ENCODE results near the gene VPS13D.
A peak's percentile ranks its signal among the peaks of the same experiment; 100 is the strongest.

The VPS13D gene

DNA sequence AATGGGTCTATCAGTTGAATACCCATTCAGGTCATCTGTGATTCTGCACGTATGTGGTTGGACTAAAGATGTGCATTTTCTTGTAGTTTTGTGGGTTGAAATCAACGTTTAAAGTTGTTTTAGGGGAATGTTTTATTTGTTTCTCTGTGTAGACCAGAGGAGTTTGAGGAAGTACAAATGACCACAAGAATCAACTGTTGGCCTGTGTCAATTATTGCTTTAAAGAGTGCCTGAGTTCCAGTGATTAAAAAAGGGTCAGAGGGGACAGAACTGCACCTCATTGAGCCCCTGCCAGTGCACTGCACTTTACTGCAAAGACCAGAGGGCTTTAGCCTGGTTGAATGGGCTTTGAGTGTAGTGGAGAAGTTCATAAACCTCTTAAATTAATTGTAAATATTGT, 190.3 kb downstream of the VPS13D start:
- Mint-ChIP-seq H3K9me3 (no peaks in the 10 kb centered on the region), H3K4me3 (no peak overlapping the region), H3K4me1 (ENCODE audit: low read depth) (peaks cover 53% of the 10 kb centered on the region), H3K36me3 (ENCODE audit: low read depth) (peaks cover 78% of the 10 kb centered on the region), H3K27ac (no peak overlapping the region), H3K27me3 (no peaks in the 10 kb centered on the region)
- no peak for DNase-seq

- Mint-ChIP-seq H3K27me3 (no peaks in the 10 kb centered on the region), H3K36me3 (ENCODE audit: low read depth) (peaks cover 65% of the 10 kb centered on the region), H3K4me1 (ENCODE audit: low read depth) (peaks cover 40% of the 10 kb centered on the region), H3K4me3 (no peak overlapping the region), H3K9me3 (no peaks in the 10 kb centered on the region), H3K27ac (peak overlapping the region; percentile 37)
- DNase-seq: no peak
Observed at GRCh38 chr1:12422488-12422887, 192.7 kb downstream of the VPS13D start.

- H3K27ac Mint-ChIP-seq: no peak overlapping the region
- no peaks in the 10 kb centered on the region for H3K27me3 Mint-ChIP-seq
- H3K4me1 Mint-ChIP-seq (ENCODE audit: low read depth): peaks cover 38% of the 10 kb centered on the region
- H3K9me3 Mint-ChIP-seq: no peaks in the 10 kb centered on the region
- H3K4me3 Mint-ChIP-seq: no peak overlapping the region
- H3K36me3 Mint-ChIP-seq (ENCODE audit: low read depth): peaks cover 59% of the 10 kb centered on the region
- no peak for DNase-seq
Observed at GRCh38 chr1:12424087-12424529, 194.3 kb downstream of the VPS13D start.

DNA sequence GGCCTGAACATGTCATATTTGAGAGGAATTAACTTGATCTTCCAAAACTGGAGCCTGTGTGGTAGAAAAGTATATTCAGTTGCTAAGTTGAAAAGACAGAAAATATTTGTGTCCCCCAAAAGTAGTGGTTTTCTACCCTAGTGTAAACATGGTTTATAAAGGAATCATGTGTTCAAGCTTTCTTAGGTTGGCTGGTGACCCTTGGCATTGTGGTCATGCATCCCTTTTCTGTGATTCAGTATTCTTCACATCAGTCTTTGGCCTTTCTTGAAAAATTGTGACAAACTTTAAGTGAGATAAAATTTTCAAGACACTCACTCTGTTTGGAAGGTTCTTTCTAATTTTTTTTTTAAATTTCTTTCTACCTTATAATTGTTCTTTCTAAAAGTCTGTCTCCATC, 195.0 kb downstream of the VPS13D start:
- Mint-ChIP-seq H3K36me3 (ENCODE audit: low read depth) (peaks cover 57% of the 10 kb centered on the region), H3K4me3 (no peak overlapping the region), H3K9me3 (no peaks in the 10 kb centered on the region), H3K4me1 (ENCODE audit: low read depth) (peaks cover 41% of the 10 kb centered on the region), H3K27ac (no peak overlapping the region), H3K27me3 (no peaks in the 10 kb centered on the region)
- no peak for DNase-seq

- peaks cover 51% of the 10 kb centered on the region for H3K4me1 Mint-ChIP-seq (ENCODE audit: low read depth)
- no peaks in the 10 kb centered on the region for H3K27me3 Mint-ChIP-seq
- H3K9me3 Mint-ChIP-seq: no peaks in the 10 kb centered on the region
- no peak overlapping the region for H3K4me3 Mint-ChIP-seq
- H3K27ac Mint-ChIP-seq: no peak overlapping the region
- DNase-seq: no peak
- peaks cover 57% of the 10 kb centered on the region for H3K36me3 Mint-ChIP-seq (ENCODE audit: low read depth)
Observed at GRCh38 chr1:12426030-12426429, 196.2 kb downstream of the VPS13D start.

DNA sequence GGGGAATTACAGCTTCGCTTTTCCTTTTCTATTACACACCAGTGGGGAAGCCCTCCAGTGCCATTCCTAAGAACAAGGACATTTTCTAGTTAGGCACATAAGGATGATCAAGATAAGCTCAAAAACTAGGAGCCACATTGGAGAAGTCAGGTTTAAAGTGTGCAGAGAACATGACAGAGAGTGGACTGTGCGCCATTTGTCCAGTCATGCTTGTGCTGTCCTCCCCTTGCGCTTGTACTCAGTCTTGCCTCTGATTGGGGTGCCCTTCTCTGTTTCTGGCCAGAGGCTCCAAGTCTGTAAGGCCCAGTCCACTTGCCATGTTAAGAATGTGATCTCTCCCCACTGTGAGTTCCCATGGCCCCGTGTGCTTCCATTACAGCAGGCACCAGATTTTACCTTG, 198.5 kb downstream of the VPS13D start:
- Mint-ChIP-seq H3K36me3 (ENCODE audit: low read depth) (peaks cover 54% of the 10 kb centered on the region), H3K4me1 (ENCODE audit: low read depth) (peaks cover 49% of the 10 kb centered on the region), H3K27ac (no peak overlapping the region), H3K9me3 (no peaks in the 10 kb centered on the region), H3K4me3 (no peak overlapping the region), H3K27me3 (no peaks in the 10 kb centered on the region)
- DNase-seq: no peak

DNA sequence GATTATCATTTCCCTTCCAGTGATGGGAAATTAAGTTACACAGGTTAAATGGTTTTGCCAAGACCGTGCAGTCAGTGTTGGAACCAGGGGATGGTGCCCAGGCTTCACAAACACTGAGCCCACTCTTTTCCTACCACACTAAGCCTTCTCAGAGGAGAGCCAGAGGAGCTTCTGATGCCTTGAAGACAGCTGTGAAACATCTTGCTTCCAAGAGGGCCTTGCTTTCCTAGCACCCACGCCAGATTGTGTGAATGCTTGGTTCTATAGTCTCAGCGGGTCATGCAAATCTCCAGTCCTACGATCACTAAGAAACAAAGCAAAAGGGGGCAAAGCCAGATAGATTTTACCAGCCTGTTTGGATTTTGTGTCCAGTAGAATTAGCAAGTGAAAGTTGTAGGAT, 200.7 kb downstream of the VPS13D start:
- Mint-ChIP-seq H3K27me3 (no peaks in the 10 kb centered on the region), H3K9me3 (no peaks in the 10 kb centered on the region), H3K4me1 (ENCODE audit: low read depth) (peaks cover 55% of the 10 kb centered on the region), H3K4me3 (no peak overlapping the region), H3K36me3 (ENCODE audit: low read depth) (peaks cover 43% of the 10 kb centered on the region), H3K27ac (no peak overlapping the region)
- DNase-seq: no peak

DNA sequence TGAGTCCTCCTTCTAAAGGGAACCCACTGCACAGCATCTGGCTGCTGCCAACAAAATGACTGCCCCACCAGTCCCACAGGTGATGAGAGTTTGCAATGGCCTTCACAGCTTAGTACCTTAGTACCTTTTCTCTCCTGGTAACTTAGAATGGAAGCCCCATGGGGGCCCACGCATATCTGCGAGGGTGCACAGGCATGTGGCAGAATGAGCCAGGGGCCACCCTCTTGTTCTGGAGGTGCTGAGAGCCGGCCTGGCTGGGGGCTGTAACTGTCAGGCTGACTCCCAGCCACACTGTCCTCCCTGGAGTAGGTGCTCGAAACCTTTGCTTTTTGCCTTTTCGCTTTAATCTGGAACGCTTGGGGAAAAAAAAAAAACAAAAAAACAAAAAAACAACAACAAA, 203.1 kb downstream of the VPS13D start:
- Mint-ChIP-seq H3K27me3 (no peaks in the 10 kb centered on the region), H3K36me3 (ENCODE audit: low read depth) (peaks cover 46% of the 10 kb centered on the region), H3K27ac (peak overlapping the region; percentile 90), H3K9me3 (no peaks in the 10 kb centered on the region), H3K4me3 (no peak overlapping the region), H3K4me1 (ENCODE audit: low read depth) (peaks cover 76% of the 10 kb centered on the region)
- no peak for DNase-seq

- peak overlapping the region; percentile 25 for H3K4me3 Mint-ChIP-seq
- DNase-seq: no peak
- peak overlapping the region; percentile 90 for H3K27ac Mint-ChIP-seq
- H3K27me3 Mint-ChIP-seq: no peaks in the 10 kb centered on the region
- no peaks in the 10 kb centered on the region for H3K9me3 Mint-ChIP-seq
- H3K36me3 Mint-ChIP-seq (ENCODE audit: low read depth): peaks cover 51% of the 10 kb centered on the region
- H3K4me1 Mint-ChIP-seq (ENCODE audit: low read depth): peaks cover 82% of the 10 kb centered on the region
Observed at GRCh38 chr1:12433323-12434053, 203.7 kb downstream of the VPS13D start.

- Mint-ChIP-seq H3K9me3 (no peaks in the 10 kb centered on the region), H3K36me3 (ENCODE audit: low read depth) (peaks cover 45% of the 10 kb centered on the region), H3K4me1 (ENCODE audit: low read depth) (peaks cover 88% of the 10 kb centered on the region), H3K27me3 (no peaks in the 10 kb centered on the region), H3K27ac (peak overlapping the region; percentile 90), H3K4me3 (peak overlapping the region; percentile 25)
- peak; percentile 64 for DNase-seq
Observed at GRCh38 chr1:12434174-12434573, 204.3 kb downstream of the VPS13D start.

- H3K27ac Mint-ChIP-seq: peak overlapping the region; percentile 90
- H3K27me3 Mint-ChIP-seq: no peaks in the 10 kb centered on the region
- peaks cover 91% of the 10 kb centered on the region for H3K4me1 Mint-ChIP-seq (ENCODE audit: low read depth)
- peaks cover 47% of the 10 kb centered on the region for H3K36me3 Mint-ChIP-seq (ENCODE audit: low read depth)
- peak overlapping the region; percentile 38 for H3K4me3 Mint-ChIP-seq
- no peaks in the 10 kb centered on the region for H3K9me3 Mint-ChIP-seq
- no peak for DNase-seq
Observed at GRCh38 chr1:12434686-12435085, 204.9 kb downstream of the VPS13D start.

GRCh38 chr1:12435639-12436344, 206.0 kb downstream of the VPS13D start:
- no peak for DNase-seq

DNA sequence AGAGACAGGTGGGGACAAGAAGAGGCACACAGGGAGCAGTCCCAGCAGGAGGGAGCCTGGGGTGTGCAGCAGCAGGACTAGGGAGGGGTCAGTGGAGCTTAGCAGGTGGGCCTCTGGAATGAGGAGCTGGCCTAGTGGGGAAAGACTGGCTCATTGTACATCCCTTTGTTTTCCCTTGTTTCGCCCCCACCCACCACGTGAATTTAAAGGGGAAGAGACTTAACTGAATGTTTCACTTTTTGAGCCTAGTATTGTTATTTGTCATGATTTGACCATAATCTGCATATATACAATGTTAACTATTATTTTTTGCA, 206.5 kb downstream of the VPS13D start:
- peak overlapping the region; percentile 53 for H3K4me3 Mint-ChIP-seq
- H3K27me3 Mint-ChIP-seq: no peaks in the 10 kb centered on the region
- H3K27ac Mint-ChIP-seq: peak overlapping the region; percentile 90
- peaks cover 52% of the 10 kb centered on the region for H3K36me3 Mint-ChIP-seq (ENCODE audit: low read depth)
- H3K9me3 Mint-ChIP-seq: no peaks in the 10 kb centered on the region
- DNase-seq: no peak
- H3K4me1 Mint-ChIP-seq (ENCODE audit: low read depth): peaks cover 93% of the 10 kb centered on the region

More at GRCh38 chr1:12435639-12436344, 206.0 kb downstream of the VPS13D start:
- Mint-ChIP-seq H3K4me1 (ENCODE audit: low read depth) (peaks cover 91% of the 10 kb centered on the region), H3K27me3 (no peaks in the 10 kb centered on the region), H3K9me3 (no peaks in the 10 kb centered on the region), H3K36me3 (ENCODE audit: low read depth) (peaks cover 48% of the 10 kb centered on the region), H3K4me3 (peak overlapping the region; percentile 53), H3K27ac (peak overlapping the region; percentile 90)

DNA sequence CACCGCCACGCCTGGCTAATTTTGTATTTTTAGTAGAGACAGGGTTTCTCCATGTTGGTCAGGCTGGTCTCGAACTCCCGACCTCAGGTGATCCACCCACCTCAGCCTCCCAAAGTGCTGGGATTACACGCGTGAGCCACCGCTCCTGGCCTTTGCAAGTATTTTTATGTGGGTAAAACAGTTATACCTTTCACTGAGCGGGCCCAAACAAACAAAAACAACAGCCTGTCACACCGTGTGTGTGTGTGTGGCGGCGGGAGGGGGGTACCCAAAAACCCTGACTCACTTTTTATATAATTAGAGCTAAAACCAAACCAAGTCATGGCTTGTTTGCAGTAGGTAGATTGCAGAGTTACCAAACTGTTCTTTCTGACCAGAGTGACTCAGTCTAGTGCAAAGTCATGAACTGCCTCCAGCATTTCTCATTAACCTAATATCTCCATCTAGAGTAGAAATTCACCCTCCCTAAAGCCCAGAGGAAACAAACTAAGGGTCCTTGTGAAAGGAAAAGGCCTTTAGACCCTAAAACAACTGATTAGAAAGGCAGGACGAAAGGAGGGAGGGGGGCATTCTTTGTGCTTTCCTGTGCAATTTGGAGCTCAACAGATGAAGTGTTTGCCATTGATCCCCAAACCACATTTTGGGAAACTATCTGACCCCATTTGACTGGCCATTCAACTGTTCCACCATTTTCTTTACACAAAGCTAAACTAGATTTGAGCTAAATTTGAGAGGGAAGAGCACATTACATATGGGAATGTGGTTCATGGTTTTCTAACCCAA, 207.2 kb downstream of the VPS13D start:
- H3K4me1 Mint-ChIP-seq (ENCODE audit: low read depth): peaks cover 93% of the 10 kb centered on the region
- H3K4me3 Mint-ChIP-seq: peak overlapping the region; percentile 53
- peaks cover 52% of the 10 kb centered on the region for H3K36me3 Mint-ChIP-seq (ENCODE audit: low read depth)
- H3K9me3 Mint-ChIP-seq: no peaks in the 10 kb centered on the region
- DNase-seq: no peak
- H3K27me3 Mint-ChIP-seq: no peaks in the 10 kb centered on the region
- H3K27ac Mint-ChIP-seq: peak overlapping the region; percentile 90

- H3K4me3 Mint-ChIP-seq: no peak overlapping the region
- no peak for DNase-seq
Observed at GRCh38 chr1:12437629-12438028, 207.8 kb downstream of the VPS13D start.

More at GRCh38 chr1:12437629-12438028, 207.8 kb downstream of the VPS13D start:
- peaks cover 93% of the 10 kb centered on the region for H3K4me1 Mint-ChIP-seq (ENCODE audit: low read depth)
- peaks cover 52% of the 10 kb centered on the region for H3K36me3 Mint-ChIP-seq (ENCODE audit: low read depth)
- H3K27me3 Mint-ChIP-seq: no peaks in the 10 kb centered on the region
- peak overlapping the region; percentile 83 for H3K27ac Mint-ChIP-seq
- H3K9me3 Mint-ChIP-seq: no peaks in the 10 kb centered on the region
